ENCODE results near the gene RAB17. TPM values are rescaled to one million over a fixed set of nuclear protein-coding genes. Genes with fewer than 3 reads are reported as not detected.

RAB17 gene
- total RNA-seq, 2 donors from 2014 or later, result 6.4 to 6.5 TPM

- no peak overlapping the region for H3K27ac ChIP-seq
- no peak overlapping the region for H3K4me3 ChIP-seq
- ATAC-seq (ENCODE audit: insufficient number of reproducible peaks, low FRiP score, low read depth), result no peak
- no peaks in the 10 kb centered on the region for H3K27me3 ChIP-seq (replicated peaks; ENCODE audit: insufficient read depth)
- no peaks in the 10 kb centered on the region for H3K9me3 ChIP-seq
- DNase-seq (ENCODE audit: low spot score), result no peak
- no peaks in the 10 kb centered on the region for H3K36me3 ChIP-seq
- no peak for TF ChIP-seq CTCF (IDR thresholded peaks at IDR 0.05)
- H3K4me1 ChIP-seq (ENCODE audit: control insufficient read depth in 1 of 2, low read depth in 2 of 2), result peaks cover 9 to 29% of the 10 kb centered on the region in 2 donors
Measured at GRCh38 chr2:237577956-237578870, 12.3 kb downstream of the RAB17 start.

GRCh38 chr2:237577458-237577857 is 13.1 kb downstream of the RAB17 start:
- no peak overlapping the region for H3K4me3 ChIP-seq
- H3K27me3 ChIP-seq (replicated peaks; ENCODE audit: insufficient read depth), result no peaks in the 10 kb centered on the region
- ATAC-seq (ENCODE audit: insufficient number of reproducible peaks, low FRiP score, low read depth), result no peak
- peaks cover 5 to 24% of the 10 kb centered on the region in 2 donors for H3K4me1 ChIP-seq (ENCODE audit: control insufficient read depth in 1 of 2, low read depth in 2 of 2)
- DNase-seq (ENCODE audit: low spot score), result no peak
- no peak for TF ChIP-seq CTCF (IDR thresholded peaks at IDR 0.05)
- H3K27ac ChIP-seq, result no peak overlapping the region
- H3K9me3 ChIP-seq, result no peaks in the 10 kb centered on the region
- no peaks in the 10 kb centered on the region for H3K36me3 ChIP-seq

GRCh38 chr2:237576974-237577373 is 13.6 kb downstream of the RAB17 start:
- H3K27ac ChIP-seq, result no peak overlapping the region
- no peaks in the 10 kb centered on the region for H3K36me3 ChIP-seq
- no peak for TF ChIP-seq CTCF (IDR thresholded peaks at IDR 0.05)
- ATAC-seq (ENCODE audit: insufficient number of reproducible peaks, low FRiP score, low read depth) (no peak), DNase-seq (ENCODE audit: low spot score) (no peak)
- H3K4me3 ChIP-seq, result no peak overlapping the region
- H3K4me1 ChIP-seq (ENCODE audit: control insufficient read depth in 1 of 2, low read depth in 2 of 2), result peaks cover under 1 to 24% of the 10 kb centered on the region in 2 donors
- no peaks in the 10 kb centered on the region for H3K9me3 ChIP-seq
- H3K27me3 ChIP-seq (replicated peaks; ENCODE audit: insufficient read depth), result no peaks in the 10 kb centered on the region

- Histone ChIP-seq H3K27ac (no peak overlapping the region), H3K4me3 (no peak overlapping the region), H3K36me3 (no peaks in the 10 kb centered on the region), H3K27me3 (replicated peaks; ENCODE audit: insufficient read depth) (no peaks in the 10 kb centered on the region), H3K9me3 (no peaks in the 10 kb centered on the region), H3K4me1 (ENCODE audit: control insufficient read depth in 1 of 2, low read depth in 2 of 2) (peaks cover 0 to 21% of the 10 kb centered on the region in 2 donors)
- ATAC-seq (ENCODE audit: insufficient number of reproducible peaks, low FRiP score, low read depth) (no peak), DNase-seq (ENCODE audit: low spot score) (no peak)
- no peak for TF ChIP-seq CTCF (IDR thresholded peaks at IDR 0.05)
Measured at GRCh38 chr2:237575869-237576862, 14.4 kb downstream of the RAB17 start.

Data from thoracic aorta (tissue), 2 donors.